Cardiac fibroblast (primary cell): ENCODE measurements around the gene NAMPT.

ENCODE experiments used
- DNase-seq, 2 donors: peaks; one replicate each; pipeline versions ENCODE4 v3.0.0 to v3.0.0-alpha.2; 2010; ENCODE audit warnings: low read depth in 2 of 2
- H3K4me3 ChIP-seq, 2 donors: replicated peaks in 1 of 2; 1 replicate in 1 of 2; 2 replicates in 1 of 2; pipeline ENCODE4 v1.5.1; 2011; ENCODE audit warnings: low read depth in 2 of 2, low read length in 2 of 2, mild to moderate bottlenecking in 2 of 2, moderate library complexity in 1 of 2
- TF ChIP-seq, protein P1 (sequence below): IDR thresholded peaks from one replicate; pipeline ENCODE4 v1.5.1; 2011; ENCODE audit warnings: low read depth, mild to moderate bottlenecking, low read length, inconsistent platforms

NAMPT gene

DNA sequence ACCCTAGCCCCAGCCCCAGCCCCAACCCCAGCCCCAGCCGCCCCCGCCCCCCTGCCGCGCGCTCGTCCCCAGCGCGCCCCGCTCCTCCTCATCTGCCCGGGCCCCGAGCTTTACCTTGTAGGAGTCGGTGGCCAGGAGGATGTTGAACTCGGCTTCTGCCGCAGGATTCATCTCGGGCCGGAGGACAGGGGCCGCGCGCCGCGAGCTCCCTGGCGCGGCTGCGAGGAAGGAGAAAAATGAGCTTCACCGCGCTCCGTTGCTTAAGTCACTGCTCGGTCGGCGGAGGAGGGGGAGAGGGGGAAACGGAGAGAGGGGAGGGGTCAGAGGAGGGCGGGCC, at the start of gene NAMPT:
Gene NAMPT, minus strand, starts transcription at position 270 of the 337 bp plus-strand sequence. Its CDS starts 99 bp downstream, at position 171.
- TF ChIP-seq, protein P1, sequence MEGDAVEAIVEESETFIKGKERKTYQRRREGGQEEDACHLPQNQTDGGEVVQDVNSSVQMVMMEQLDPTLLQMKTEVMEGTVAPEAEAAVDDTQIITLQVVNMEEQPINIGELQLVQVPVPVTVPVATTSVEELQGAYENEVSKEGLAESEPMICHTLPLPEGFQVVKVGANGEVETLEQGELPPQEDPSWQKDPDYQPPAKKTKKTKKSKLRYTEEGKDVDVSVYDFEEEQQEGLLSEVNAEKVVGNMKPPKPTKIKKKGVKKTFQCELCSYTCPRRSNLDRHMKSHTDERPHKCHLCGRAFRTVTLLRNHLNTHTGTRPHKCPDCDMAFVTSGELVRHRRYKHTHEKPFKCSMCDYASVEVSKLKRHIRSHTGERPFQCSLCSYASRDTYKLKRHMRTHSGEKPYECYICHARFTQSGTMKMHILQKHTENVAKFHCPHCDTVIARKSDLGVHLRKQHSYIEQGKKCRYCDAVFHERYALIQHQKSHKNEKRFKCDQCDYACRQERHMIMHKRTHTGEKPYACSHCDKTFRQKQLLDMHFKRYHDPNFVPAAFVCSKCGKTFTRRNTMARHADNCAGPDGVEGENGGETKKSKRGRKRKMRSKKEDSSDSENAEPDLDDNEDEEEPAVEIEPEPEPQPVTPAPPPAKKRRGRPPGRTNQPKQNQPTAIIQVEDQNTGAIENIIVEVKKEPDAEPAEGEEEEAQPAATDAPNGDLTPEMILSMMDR: no peak
- peak within 1 kb of the TSS; percentile 63 to 79 for H3K4me3 ChIP-seq
- no peak for DNase-seq

DNA sequence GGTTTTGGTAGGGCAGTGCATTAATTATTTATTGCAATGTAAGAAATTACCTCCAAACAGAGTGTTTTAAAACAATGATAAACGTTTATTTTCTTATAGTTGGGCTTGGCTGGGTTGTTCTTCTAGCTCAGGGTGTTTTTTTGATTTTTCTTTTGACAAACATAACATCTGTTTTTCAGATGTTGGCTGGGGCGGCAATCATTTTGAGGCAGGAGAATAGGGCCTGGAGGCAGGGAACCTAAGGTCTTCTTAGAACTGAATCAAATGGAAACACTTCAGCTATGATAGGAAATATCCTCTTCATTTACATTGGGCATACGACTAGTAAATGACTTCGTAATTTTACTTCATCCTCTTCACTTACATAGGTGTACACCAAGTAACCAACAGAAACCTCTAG, 47.4 kb upstream of the NAMPT start:
- no peak overlapping the region for H3K4me3 ChIP-seq
- TF ChIP-seq, protein P1: no peak
- DNase-seq: no peak

DNA sequence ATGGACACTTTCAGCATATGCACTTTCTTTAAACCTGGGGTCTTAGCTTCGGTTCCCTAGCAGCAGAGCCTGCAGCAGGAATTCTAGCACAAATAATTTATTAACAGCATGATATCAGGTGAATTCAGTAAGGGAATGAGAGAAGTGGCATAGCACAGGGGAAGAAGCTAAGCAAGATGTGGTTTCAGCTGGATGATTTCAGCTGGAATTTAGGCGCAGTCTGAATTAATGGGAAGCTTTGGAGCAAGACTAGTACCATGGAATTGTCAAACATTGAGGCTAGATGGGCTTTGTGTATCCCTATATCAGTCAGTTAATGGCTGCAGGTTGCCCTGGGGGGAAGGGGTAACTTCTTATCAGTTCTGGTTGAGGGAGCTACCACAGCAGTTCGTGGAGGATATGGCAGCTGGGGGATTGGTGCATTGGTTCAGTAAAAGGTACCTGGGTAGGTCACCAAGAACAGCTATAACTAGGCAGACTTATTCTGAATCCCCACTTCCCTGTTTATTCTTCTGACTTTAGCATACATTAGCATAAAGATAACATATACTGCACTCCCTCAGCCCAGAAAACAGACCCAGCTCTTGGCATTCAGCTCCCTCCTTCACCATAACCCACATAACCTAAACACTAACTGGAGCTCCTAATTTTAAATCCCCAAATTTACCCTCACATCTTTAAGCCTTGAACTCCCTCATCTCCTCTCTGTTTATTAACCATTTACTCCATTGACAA, 46.8 kb upstream of the NAMPT start:
- H3K4me3 ChIP-seq: no peak overlapping the region
- no peak for DNase-seq
- TF ChIP-seq, protein P1: no peak

DNA sequence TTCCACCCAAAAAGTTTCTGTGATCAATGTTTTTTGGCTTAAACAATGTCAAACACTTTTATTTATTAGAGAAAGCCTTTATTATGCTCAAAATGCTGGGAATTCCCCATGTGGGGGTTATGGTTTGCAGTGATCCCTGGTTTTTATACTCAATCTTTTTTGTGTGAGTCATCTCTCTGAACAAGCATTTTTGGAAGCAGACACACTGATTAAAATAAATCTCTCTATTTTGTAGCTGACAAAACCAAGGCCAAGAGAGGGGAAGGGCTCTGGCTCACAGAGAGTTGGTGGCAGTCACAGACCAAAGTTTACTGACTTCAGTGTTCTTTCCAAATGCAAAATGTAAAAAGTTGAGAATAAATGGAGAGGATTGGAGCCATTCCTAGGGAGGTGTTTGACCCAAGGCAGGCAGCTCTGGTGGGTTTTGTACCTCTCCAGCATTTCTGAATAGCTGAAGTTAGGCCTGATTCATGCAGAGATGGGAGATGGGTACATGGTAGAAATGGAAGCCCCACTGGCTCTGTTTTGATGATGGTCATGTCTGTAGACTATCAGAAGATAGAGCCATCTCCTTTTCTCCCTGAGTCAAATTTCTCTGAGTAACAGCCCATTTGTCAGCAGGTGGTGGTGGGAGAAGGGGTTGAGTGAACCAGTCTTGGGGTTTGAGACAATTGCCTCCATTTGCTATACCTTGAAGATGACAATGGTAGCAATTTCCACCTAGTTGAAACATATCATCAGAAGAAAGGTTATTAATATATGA, 45.4 kb upstream of the NAMPT start:
- no peak overlapping the region for H3K4me3 ChIP-seq
- DNase-seq: peak; percentile 61 to 73
- TF ChIP-seq, protein P1: no peak

DNA sequence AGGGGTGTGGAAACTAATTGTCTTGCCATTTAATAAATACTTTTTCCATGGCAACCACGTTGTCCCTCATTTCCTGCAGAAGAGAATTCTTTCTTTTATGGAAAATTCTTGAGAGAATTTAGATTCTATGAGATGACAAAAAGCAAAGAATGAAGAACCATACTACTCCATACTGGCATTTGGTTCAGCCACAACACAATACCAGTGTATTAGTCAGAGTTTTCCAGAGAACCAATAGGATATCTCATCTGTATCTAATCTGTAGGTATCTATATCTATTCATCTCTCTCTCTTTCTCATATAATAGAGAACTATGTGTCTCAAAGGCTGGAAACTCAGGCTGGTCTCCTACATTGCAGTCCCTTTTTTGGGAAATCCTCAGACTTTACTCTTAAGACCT, 44.6 kb upstream of the NAMPT start:
- H3K4me3 ChIP-seq: no peak overlapping the region
- no peak for DNase-seq
- TF ChIP-seq, protein P1: no peak

DNA sequence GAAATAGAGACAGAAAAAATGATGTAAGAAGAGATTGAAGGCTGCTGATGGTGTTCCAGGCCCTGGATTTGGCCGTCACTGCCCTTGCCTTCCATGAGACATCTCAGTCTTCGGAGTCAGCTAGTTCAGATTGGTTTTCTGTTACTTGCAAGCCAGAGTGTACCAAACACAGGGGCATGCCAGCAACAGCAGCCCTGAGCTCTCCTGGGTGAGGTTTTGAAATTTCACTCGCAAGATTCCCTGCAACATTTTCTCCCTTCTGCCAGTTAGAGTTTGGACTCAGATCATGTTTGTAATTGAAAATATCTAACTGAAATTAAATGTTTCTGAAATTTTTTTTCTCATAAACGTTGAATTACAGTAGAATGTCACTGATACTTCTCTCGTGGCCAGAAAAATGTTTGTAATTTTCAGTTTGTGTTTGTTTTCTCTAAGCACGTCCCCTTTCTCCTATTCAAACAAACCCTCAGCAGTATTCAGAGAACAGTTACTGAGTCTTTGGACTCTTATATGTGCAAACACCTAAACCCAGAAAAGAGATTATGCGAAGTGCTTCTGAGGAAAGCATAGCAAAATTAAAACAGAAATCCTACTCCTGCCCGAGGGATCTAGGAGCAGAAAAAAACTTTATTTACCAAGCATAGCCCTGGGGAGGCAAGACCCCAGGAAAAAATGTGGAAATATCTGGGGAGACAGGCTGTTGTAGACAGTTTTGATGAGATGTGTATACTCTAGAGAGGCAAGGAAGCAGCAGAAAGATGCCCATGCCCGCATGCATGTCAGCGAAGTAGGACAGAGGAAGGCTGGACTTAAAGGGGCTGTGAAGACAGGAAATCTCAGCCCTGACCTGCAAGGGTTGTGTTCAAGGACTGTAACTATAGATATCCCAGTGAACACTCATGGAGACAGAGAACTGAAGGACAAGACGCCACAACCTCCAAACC, 43.0 kb upstream of the NAMPT start:
- H3K4me3 ChIP-seq: no peak overlapping the region
- no peak for DNase-seq

More for the DNA sequence above, 43.0 kb upstream of the NAMPT start:
- TF ChIP-seq, protein P1: no peak
